Measurements from ENCODE around the gene DOCK3.
"Not testable (repeated sequence)": the region's sequence is repeated elsewhere in the genome, so short reads cannot be mapped to it uniquely, and the experiment has no call there.

Gene DOCK3

DNA sequence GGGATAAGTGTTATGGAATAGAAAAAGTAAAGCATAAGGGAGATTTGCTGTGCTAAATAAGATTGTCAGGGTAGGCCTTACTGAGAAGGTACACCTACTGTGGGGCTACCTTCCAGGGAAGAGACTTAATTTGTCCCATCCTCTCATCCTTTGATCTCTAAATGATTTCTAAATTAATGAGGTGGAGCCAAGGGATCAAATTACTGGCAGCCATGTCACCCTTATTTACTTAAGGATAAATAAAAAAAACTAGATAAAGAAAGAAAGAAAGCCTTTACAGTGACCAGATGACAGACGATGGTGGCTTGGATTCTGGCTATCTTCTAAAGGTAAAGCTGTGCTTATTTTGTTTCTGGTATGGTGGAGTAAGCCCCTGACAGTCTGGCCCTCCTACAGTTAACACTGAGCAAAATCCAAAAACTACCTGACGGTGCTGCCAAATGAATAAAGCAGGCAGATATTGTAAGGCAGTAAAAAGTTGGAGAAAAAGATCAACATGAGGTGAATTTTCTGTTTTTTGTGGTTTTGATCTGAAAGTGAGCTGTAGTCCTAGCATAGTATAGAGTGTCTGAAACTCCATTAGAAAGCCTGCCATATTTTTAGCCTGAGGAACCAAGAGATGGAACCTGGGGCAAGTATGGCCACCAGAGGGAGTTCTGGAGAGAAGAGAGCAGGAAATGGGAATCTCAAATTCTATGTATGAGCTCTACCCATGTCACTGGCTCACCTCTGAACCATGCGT is 425.2 kb downstream of the DOCK3 start:
- no peak for DNase-seq (ENCODE audit: low read depth)

DNA sequence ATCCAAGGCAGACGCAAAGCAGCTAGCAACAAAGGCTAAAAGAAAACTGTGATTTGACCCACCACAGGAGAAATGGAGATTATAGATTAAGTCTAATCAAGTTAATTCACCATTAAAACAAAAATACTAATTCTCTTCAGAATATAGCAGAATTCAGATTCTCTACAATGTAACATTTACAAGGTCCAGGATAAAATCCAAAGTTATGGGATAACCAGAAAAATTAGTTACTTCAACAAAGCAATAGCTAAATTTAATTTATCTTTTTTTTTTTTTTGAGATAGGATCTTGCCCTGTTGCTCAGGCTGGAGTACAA is 425.8 kb downstream of the DOCK3 start:
- no peak for DNase-seq (ENCODE audit: low read depth)

DNA sequence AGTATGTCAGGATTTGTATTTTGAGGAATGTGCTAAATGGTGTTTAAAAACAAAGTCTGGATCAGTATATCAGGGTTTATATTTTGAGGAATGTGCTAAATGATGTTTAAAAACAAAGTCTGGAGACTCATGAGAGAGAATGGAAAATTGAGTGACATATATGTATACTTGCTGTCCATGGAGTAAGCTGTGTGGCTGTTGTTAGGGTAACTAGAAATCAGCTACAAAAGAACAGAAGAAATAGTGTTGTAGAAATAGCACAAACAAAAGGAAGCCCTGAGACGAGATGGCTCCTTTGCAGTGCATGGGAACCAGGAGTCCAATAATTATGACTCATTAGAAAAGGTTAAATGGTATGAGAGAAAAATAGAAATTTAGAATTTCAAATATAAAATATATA is 427.7 kb downstream of the DOCK3 start:
- DNase-seq (ENCODE audit: low read depth) = no peak

DNA sequence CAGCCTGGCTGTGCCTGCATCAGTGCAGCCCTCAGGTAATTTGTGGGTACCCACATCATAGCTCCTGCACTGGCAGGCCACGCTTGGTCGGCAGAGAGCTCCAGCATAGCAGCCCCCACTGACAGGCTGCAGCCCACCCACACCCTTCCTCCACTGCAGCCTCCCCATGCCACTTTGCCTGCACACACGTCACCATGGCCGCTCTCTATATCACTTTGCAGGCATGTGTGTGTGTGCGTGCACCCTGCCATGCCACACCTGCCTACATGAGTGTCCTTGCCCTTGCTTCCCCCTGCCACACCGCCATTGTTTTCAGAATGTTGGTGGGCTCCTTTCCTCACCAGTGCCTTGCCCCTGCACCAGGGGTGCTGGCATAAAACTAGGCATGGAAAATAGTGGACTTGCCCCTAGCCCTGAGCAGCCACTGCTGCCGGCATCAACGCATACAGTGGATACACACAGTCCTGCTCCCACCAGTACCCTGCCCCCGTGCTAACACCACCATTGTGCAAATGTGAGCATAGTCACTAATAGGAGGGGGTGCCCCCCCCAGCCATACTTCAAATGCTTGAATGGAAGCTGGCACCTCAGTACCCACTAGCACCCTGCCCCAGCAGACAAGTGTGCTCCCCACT is 431.6 kb downstream of the DOCK3 start:
- no peak for DNase-seq (ENCODE audit: low read depth)

DNA sequence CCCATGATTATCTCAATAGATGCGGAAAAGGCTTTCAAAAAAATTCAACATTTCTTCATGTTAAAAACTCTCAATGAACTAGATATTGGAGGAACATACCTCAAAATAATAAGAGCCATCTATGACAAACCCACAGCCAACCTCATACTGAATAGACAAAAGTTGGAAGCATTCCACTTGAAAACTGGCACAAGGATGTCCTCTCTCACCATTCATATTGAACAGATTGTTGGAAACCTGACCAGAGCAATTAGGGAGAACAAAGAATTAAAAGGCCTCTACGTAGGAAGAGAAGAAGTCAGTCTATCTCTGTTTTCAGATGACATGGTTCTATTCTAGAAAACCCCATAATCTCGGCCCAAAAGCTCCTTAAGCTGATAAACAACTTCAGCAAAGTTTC is 435.9 kb downstream of the DOCK3 start:
- no peak for DNase-seq (ENCODE audit: low read depth)

DNA sequence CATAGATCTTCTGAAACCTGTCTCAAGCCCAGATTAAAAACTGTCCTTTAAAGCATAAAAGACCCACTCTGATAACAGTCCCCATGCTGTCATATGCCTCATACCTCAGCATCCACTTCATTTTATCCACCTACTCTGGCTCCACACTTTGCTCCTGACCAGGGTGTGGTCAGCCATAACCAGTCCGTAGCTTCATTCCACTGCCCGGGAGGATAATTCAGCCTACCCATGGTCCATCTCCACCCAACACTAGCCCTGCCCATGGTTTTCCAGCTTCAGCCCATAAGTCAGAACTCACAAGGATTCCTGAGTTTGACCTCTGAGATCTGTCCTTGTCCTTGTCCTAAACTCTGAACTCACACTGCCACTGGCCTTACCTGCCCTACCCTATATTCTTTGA is 448.2 kb downstream of the DOCK3 start:
- no peak for DNase-seq (ENCODE audit: low read depth)

DNA sequence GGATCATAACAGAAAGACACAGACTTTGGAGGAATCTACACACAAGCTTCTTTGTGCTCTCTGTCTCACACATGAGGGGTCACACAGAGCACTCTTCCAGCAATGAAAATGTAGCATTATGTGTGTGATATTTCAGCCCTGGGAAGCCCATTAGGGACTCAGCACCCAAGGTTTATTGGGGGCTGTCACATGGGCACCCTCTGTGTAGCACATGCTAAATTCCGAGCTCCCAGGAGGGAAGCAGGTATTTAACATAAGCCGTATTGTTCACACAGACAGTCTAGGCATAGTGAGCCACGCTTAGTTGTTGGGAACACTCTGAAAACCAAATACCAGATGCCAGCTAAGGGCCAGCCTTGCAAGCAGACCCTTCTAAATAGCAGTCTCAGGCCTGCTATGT is 448.8 kb downstream of the DOCK3 start:
- no peak for DNase-seq (ENCODE audit: low read depth)

DNA sequence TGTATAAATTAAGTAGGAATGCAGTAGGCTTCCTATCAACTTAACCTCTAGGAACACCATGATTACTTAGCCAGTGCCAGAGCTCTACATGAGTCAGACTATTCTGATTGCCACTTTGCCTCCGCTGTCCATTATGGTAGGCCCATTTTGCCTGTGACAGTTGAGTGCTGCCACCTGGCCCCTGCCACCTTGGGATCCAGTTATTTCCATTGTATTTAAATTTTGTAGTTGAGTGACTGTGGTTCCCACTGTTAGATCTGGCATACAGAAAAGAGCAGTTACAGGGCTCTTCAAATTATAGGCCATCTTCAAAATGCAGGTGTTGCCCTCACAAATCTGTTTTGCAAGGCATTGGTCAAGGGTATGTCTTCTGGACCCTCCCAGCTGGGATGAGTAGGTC is 456.9 kb downstream of the DOCK3 start:
- not testable (repeated sequence) for DNase-seq (ENCODE audit: low read depth)

DNA sequence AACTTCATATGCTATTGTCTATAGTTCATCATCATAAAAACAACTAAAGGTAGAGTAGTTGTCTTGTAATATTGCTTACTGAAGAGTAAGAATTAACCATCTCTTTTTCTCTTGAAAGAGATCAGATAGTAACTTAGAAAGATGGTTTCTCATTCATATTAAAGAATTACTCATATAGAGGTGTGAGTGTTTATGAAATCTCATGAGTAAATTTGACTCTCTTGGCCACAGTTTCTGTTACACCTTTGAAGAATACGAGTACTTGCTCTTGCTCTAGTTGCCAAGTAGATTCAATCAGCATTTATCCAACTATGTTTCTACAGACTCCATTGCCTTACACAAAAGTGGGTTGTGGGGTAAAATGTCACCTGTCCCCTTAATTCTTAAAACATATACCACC is 463.0 kb downstream of the DOCK3 start:
- DNase-seq (ENCODE audit: low read depth) = no peak

DNA sequence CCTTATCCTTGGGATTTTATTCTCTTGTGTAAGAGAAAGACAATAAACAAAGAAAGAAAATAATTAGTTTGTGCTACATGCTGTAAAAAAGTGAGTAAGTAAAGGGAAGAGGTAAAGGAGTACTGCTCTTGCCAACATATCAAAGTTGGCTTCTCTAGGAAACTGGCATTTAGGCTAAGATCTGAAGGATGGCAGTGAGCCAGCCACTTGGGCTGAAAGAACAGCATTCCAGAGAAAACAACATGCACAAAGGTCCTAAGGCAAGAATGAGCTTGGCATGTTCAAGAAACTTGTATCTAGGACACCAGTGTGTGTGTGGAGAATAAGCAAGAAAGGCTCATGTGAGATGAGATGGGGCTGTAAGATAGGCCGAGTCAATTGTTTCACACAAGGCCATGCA is 464.9 kb downstream of the DOCK3 start:
- no peak for DNase-seq (ENCODE audit: low read depth)

DNA sequence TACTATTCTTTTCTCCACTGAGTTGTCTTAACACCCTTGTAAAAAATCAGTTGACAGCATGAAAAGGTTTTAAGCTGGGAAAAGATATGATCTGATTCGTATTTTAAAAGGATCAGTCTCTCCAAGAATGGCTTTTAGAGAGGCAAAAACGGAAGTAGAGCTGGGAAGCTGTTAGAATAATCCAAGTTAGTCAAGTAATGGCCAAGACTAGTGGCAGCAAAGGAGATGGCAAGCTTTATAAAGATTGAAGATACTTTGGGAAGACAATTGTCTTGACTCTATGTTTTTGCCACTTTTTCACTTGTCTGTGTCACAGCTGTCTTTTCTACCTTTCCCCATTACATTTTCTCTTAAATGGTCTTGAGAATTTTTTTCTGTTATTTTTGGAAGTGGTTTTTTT is 466.8 kb downstream of the DOCK3 start:
- DNase-seq (ENCODE audit: low read depth) = no peak

DNA sequence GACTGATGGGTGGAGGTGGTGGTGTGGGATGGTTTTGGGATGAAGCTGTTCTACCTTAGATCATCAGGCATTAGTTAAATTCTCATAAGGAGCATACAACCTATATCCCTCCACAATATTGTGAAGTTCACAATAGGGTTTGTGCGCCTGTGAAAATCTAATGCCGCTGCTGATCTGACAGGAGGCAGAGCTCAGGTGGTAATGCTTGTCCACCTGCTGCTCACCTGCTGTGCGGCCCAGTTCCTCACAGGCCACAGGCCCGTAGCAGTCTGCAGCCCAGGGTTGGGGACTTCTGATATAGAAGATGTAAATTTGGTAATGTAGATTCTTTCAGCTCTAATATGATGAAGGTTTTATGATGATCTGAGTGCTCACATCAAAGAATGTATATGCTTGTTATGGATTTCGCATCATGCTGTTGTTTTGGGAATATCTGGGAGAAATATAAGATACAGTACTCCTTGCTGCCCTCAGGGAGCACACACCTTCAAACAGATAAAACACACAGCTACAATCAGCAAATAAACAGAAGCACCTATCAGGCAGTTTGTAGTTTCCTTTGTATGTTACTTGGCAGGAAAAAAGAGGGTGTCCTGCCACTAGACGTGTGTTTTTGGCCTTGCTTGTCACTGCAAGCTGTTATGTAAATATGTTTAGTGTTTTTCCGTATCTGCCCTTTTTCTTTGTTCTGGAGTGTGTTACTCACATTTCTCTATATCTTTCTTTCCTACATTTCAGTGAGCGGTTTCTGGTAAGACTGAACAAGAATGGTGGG is 471.3 kb downstream of the DOCK3 start:
- DNase-seq (ENCODE audit: low read depth) = no peak

DNA sequence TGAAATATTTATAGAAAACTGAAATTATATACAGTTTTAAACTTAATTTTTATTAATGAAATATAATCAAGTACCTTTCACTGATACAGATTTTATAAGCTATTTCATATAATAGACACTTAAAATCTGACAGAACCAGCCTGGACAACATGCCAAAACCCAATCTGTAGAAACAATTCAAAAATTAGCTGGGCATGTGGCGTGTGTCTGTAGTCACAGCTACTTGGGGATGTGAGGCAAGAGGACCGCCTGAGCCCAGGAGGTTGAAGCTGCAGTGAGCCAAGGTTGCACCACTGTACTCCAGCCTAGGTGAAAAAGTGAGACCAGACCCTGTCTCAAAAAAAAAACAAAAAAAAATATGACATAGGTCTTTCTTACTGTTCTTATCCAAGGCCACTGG is 472.1 kb downstream of the DOCK3 start:
- DNase-seq (ENCODE audit: low read depth) = no peak

DNA sequence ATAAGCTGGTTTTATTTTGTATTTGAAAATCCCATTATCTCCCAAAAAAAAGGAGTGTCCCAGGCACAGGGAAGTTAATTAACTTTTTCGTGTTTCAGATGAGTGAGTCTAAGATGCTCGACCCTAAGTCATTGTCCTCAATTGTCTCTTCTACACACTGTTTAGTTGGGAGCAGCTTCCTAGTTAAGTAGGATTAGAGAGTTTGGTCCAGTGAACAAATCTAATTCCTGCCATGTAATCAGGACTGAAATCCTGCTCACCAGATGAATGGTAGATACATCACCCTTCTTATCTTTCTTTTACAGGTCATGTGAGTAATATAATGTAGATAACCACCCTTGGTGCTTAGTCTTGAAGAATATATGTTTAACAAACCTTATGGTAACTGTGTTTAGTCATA is 481.4 kb downstream of the DOCK3 start:
- DNase-seq (ENCODE audit: low read depth) = no peak

DNA sequence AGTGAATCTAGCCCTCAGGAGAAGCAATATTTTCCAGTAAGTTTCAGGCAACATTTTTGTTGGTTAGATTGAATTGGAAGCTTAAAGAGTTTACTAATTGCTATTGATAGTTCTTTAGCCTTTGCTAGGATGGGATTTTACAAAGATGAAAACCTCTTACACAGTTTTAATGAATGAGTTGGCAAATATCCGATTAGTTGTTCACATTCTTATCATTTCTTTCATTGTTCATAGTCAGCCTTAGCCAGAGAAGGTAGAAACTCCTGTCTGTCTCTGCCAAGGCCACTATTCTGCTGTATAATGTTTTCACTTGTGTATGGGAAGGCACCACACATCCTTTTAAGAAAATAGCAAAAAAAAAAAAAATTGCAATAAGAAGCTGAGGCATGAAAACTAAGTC is 488.3 kb downstream of the DOCK3 start:
- no peak for DNase-seq (ENCODE audit: low read depth)

DNA sequence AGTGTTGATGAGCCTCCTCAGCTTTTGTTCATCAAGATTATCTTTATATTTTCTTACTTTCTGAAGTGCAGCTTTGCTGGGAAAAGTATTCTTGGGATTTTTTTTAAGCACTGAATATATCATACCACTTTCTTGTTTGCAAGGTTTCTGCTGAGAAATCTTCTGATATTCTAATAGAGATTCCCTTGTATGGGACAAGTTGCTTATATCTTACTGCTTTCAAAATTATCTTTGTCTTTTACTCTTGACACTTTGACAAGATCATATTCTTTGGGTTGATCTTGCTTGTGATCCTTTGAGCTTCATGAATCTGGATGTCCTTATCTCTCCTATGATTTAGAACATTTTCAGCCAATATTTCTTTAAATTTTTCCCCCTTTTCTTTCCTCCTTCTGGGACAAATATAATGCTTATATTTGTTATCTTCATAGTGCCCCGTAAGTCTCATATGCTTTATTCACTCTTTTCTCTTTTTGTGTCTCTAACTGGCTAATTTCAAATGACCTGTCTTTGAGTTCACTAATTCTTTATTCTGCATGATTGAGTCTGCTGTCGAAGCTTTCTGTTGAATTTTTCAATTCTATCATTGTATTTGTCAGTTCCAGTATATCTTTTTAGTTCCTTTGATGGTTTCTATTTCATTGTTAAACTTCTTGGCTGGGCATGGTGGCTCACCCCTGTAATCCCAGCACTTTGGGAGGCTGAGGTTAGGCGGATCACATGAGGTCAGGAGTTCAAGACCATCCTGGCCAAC is 499.0 kb downstream of the DOCK3 start:
- no peak for DNase-seq (ENCODE audit: low read depth)

DNA sequence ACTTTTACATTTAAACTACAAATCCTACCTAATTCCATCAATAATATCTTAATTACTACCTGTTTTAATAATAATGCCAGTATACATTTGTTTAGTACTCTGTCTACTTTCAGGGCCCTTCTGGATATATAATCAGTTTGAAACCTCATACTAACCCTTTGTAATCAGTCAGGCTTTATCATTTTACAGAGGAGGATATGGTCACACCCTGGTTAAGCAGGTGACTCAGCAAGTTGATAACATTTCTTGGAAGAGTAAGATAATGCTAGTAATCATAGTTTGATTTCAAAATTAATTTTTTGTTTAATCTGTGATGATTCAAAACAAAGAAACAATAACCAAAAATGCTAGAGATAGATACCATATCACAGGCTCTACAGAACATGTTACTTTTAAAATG is 502.2 kb downstream of the DOCK3 start:
- no peak for DNase-seq (ENCODE audit: low read depth)

DNA sequence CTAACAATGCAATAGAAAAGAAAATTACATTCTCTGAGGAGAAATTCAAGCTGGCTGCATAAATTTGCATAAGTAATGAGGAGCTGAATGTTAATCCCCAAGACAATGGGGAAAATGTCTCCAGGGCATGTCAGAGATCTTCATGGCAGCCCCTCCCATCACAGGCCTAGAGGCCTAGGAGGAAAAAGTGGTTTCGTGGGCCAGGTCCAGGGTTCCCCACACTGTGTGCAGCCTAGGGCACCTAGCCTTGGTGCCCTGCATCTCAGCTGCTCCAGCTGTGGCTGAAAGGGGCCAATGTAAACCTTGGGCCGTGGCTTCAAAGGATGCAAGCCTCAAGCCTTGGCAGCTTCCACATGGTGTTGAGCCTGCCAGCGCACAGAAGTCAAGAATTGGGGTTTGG is 511.7 kb downstream of the DOCK3 start:
- not testable (repeated sequence) for DNase-seq (ENCODE audit: low read depth)

DNA sequence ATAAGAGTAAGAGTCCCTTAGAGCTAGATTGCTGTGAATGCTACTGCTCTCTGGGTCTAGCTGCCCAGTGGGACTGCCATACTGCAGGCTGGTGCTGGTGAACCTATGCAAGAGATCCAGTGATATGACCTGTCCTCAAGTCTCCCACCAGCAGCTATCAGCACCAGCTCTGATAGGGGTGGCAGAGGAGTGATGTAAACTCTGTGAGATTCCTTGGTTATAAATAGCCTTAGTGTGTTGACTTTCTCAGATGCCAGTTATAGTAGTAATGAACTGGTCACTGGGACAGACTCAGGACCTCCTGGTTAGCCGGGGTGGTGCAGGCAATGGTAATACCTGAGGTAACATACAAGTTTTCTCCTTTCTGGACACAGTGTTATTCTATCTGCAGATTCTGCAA is 515.5 kb downstream of the DOCK3 start:
- DNase-seq (ENCODE audit: low read depth) = no peak

DNA sequence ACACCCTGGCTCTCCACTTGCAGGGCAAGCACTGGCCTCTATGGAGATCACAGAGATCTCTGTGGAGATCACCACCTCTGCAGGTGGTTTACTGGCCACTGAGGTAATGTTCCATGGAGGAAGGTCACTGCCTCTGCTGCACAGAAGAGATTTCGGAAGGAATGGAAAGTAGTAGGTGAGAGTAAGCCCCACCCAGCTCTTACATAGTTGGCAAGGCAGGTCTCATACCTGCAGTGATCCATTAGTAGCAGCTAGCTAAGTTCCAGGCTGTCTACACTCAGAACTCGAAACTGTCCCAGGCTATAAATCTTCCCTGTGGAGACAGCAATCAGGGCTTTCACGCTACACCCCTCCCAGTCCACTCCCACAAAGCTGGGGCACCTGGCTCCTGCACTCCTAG is 516.1 kb downstream of the DOCK3 start:
- DNase-seq (ENCODE audit: low read depth) = no peak

DNA sequence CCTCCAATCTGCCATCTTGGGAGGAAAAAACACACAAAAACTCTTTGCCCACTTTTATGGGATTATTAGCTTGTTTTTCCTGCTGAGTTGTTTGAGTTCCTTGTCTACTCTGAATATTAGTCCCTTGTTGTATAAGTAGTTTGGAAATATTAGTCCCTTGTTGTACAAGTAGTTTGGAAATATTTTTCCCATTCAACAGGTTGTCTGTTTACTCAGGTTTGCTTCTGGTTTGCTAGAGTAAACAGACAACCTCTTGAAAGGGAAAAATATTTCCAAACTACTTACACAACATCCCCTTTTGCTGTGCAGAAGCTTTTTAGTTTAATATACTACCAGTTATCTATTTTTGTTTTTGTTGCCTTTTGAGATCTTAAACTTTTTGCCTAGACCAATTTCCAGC is 517.0 kb downstream of the DOCK3 start:
- DNase-seq (ENCODE audit: low read depth) = no peak

DNA sequence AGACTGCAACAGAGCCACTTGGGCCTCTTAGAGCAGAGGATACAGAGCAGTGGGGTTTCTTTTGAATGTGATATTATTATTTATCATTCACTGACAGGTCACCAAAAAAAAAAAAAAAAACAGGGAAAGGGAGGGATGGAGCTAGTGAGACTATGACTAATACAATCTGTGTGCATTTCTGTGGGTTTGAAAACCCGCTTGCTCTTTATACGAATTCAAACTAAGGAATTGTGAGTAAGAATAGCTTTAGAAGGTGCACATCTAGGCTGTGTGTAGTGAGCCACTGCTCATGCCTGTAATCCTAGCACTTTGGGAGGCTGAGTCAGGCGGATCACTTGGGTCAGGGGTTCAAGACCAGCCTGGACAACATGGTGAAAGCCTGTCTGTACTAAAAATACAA is 523.8 kb downstream of the DOCK3 start:
- no peak for DNase-seq (ENCODE audit: low read depth)

DNA sequence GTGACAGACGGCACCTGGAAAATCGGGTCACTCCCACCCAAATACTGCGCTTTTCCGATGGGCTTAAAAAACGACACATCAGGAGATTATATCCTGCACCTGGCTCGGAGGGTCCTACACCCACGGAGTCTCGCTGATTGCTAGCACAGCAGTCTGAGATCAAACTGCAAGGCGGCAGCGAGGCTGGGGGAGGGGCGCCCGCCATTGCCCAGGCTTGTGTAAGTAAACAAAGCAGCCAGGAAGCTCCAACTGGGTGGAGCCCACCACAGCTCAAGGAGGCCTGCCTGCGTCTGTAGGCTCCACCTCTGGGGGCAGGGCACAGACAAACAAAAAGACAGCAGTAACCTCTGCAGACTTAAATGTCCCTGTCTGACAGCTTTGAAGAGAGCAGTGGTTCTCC is 524.6 kb downstream of the DOCK3 start:
- not testable (repeated sequence) for DNase-seq (ENCODE audit: low read depth)

Data from stimulated activated CD8-positive, alpha-beta memory T cell treated with anti-CD3 and anti-CD28 coated beads, Interleukin-12 subunit alpha, Interleukin-12 subunit beta, amount 100 ng/mL, for 1 hour (primary cell).